HepG2 (cell line): Measurements from ENCODE around the gene MTO1. TPM values are rescaled to one million over a fixed set of nuclear protein-coding genes. Genes with fewer than 3 reads are reported as not detected.

ENCODE experiments used
- AFF4 ChIP-seq: sonication (generic); formaldehyde crosslinking; IDR thresholded peaks from 2 replicates; pipeline ENCODE4 v1.4.0; 2020; ENCODE audit warnings: missing genetic modification reagents
- AGO2 ChIP-seq: fragments of 200-400 bp; formaldehyde crosslinking; optimal IDR thresholded peaks from 2 replicates; pipeline ENCODE3; 2017; ENCODE audit warnings: mild to moderate bottlenecking, low read depth, low read length, moderate library complexity
- CBX1 ChIP-seq: IDR thresholded peaks from one replicate; pipeline ENCODE4 v1.6.1; 2016; ENCODE audit warnings: antibody characterized with exemption, low read depth
- FOXP1 ChIP-seq, 2 experiments: fragments of 450-650 bp in 1 of 2; IDR thresholded peaks; 2 replicates each; pipeline ENCODE4 v1.6.1; 2017 to 2018; ENCODE audit warnings: antibody characterized with exemption in 1 of 2
- MZF1 ChIP-seq: sonication (generic); formaldehyde crosslinking; IDR thresholded peaks from 2 replicates; pipeline ENCODE4 v1.8.1; 2023; ENCODE audit warnings: mild to moderate bottlenecking, missing genetic modification reagents, borderline replicate concordance
- NCOR1 ChIP-seq: fragments of 200-600 bp; sonication (generic); IDR thresholded peaks from 2 replicates; pipeline ENCODE4 v1.7.0; 2017; ENCODE audit warnings: antibody characterized with exemption, low read length, borderline replicate concordance
- NFKB2 ChIP-seq: sonication (generic); formaldehyde crosslinking; IDR thresholded peaks from 2 replicates; pipeline ENCODE4 v1.4.0; 2020; ENCODE audit warnings: missing genetic modification reagents, borderline replicate concordance
- NR2F6 ChIP-seq, 2 experiments: IDR thresholded peaks; 2 replicates each; pipeline ENCODE4 v1.6.1; 2016; ENCODE audit warnings: antibody characterized with exemption in 1 of 2, mild to moderate bottlenecking in 1 of 2
- RFX1 ChIP-seq: fragments of 450-650 bp; IDR thresholded peaks from 2 replicates; pipeline ENCODE4 v1.6.1; 2017
- SKIL ChIP-seq: sonication (generic); formaldehyde crosslinking; IDR thresholded peaks from 2 replicates; pipeline ENCODE4 v1.8.0; 2022; ENCODE audit warnings: missing genetic modification reagents, mild to moderate bottlenecking, moderate library complexity, borderline replicate concordance
- XRCC5 ChIP-seq: fragments of 200-400 bp; formaldehyde crosslinking; optimal IDR thresholded peaks from 2 replicates; pipeline ENCODE3; 2017; ENCODE audit warnings: mild to moderate bottlenecking, low read length
- ZBTB7B ChIP-seq: sonication (generic); formaldehyde crosslinking; IDR thresholded peaks from 2 replicates; pipeline ENCODE4 v1.4.0; 2020; ENCODE audit warnings: missing genetic modification reagents
- ZFP36L1 ChIP-seq: sonication (generic); formaldehyde crosslinking; IDR thresholded peaks from 2 replicates; pipeline ENCODE4 v1.8.0; 2022; ENCODE audit warnings: mild to moderate bottlenecking, missing genetic modification reagents, moderate library complexity
- ZFP36L2 ChIP-seq: sonication (generic); formaldehyde crosslinking; IDR thresholded peaks from 2 replicates; pipeline ENCODE4 v1.4.0; 2020; ENCODE audit warnings: missing genetic modification reagents
- ZNF256 ChIP-seq: sonication (generic); formaldehyde crosslinking; conservative IDR thresholded peaks from 2 replicates; pipeline ENCODE4 v1.4.0; 2020; ENCODE audit warnings: missing genetic modification reagents
- ZNF260 ChIP-seq: sonication (generic); formaldehyde crosslinking; IDR thresholded peaks from 2 replicates; pipeline ENCODE4 v1.4.0; 2020; ENCODE audit warnings: missing genetic modification reagents, low read depth, mild to moderate bottlenecking, borderline replicate concordance
- ZNF296 ChIP-seq: sonication (generic); formaldehyde crosslinking; conservative IDR thresholded peaks from 2 replicates; pipeline ENCODE4 v1.5.0; 2020; ENCODE audit warnings: mild to moderate bottlenecking, missing genetic modification reagents
- ZNF30 ChIP-seq: sonication (generic); formaldehyde crosslinking; IDR thresholded peaks from 2 replicates; pipeline ENCODE4 v1.5.0; 2020; ENCODE audit warnings: mild to moderate bottlenecking, missing genetic modification reagents
- ZNF44 ChIP-seq: sonication (generic); formaldehyde crosslinking; IDR thresholded peaks from 2 replicates; pipeline ENCODE4 v1.5.1; 2020; ENCODE audit warnings: mild to moderate bottlenecking, missing genetic modification reagents
- ZNF552 ChIP-seq: sonication (generic); formaldehyde crosslinking; IDR thresholded peaks from 2 replicates; pipeline ENCODE4 v1.9.0; 2022; ENCODE audit warnings: missing genetic modification reagents, mild to moderate bottlenecking, borderline replicate concordance
- ZNF556 ChIP-seq: sonication (generic); formaldehyde crosslinking; IDR thresholded peaks from 2 replicates; pipeline ENCODE4 v1.4.0; 2020; ENCODE audit warnings: mild to moderate bottlenecking, missing genetic modification reagents, borderline replicate concordance
- ZNF557 ChIP-seq: sonication (generic); formaldehyde crosslinking; IDR thresholded peaks from 2 replicates; pipeline ENCODE4 v1.4.0; 2020; ENCODE audit warnings: missing genetic modification reagents
- ZNF589 ChIP-seq: sonication (generic); formaldehyde crosslinking; conservative IDR thresholded peaks from 2 replicates; pipeline ENCODE4 v1.8.0; 2022; ENCODE audit warnings: mild to moderate bottlenecking, moderate library complexity, missing genetic modification reagents
- ZNF598 ChIP-seq: sonication (generic); formaldehyde crosslinking; IDR thresholded peaks from 2 replicates; pipeline ENCODE4 v1.5.1; 2020; ENCODE audit warnings: mild to moderate bottlenecking, missing genetic modification reagents, borderline replicate concordance
- ZNF615 ChIP-seq: sonication (generic); formaldehyde crosslinking; IDR thresholded peaks from 2 replicates; pipeline ENCODE4 v1.5.0; 2020; ENCODE audit warnings: mild to moderate bottlenecking, missing genetic modification reagents, borderline replicate concordance
- ZNF619 ChIP-seq: sonication (generic); formaldehyde crosslinking; IDR thresholded peaks from 2 replicates; pipeline ENCODE4 v1.4.0; 2020; ENCODE audit warnings: mild to moderate bottlenecking, missing genetic modification reagents
- ZNF792 ChIP-seq: IDR thresholded peaks from 2 replicates; pipeline ENCODE4 v1.6.1; 2016
- polyA plus RNA-seq, 8 experiments: library from polyadenylated mRNA; depleted of rRNA in 3 of 8; stranded (reverse) in 7 of 8; unstranded in 1 of 8; fragments of >200 nt; fragmentation: Illumina TruSeq in 4 of 8; extraction: Trizol in 4 of 8; gene quantifications; 2 replicates each; pipeline versions ENCODE4 v1.2.1 to v1.2.3, GENCODE V29; 2011 to 2016; ENCODE audit warnings: low read depth in 4 of 8, missing spikeins in 1 of 8, mixed read lengths in 1 of 8; ENCODE audit not compliant: insufficient read depth in 1 of 8
- total RNA-seq, 5 experiments: library from RNA; depleted of rRNA; stranded (reverse); fragments of >200 nt; fragmentation: Illumina TruSeq; extraction: Trizol; gene quantifications; 2 replicates each; pipeline ENCODE4 v1.2.3, GENCODE V29; 2016; ENCODE audit warnings: low read depth in 1 of 5

Gene MTO1
- total and polyA plus RNA-seq, 2 of the 13 experiments (the other 11 are each of a cell fraction or from before 2014, with no cell fraction given) = 21.1 to 45.3 TPM

GRCh38 chr6:73521351-73521985 is 59.9 kb downstream of the MTO1 start (continued):
- TF ChIP-seq ZNF260 (CRISPR knock-in tag) (no peak), NR2F6 (IDR thresholded peaks at IDR 0.05) (no peak), NR2F6 (CRISPR knock-in tag; IDR thresholded peaks at IDR 0.05) (no peak), ZFP36L2 (CRISPR knock-in tag) (0 out of 2 replicates have a peak, but pooled peaks have one; percentile 17), ZNF792 (no peak; the same call in 1 of the 2 replicates), ZNF589 (CRISPR knock-in tag) (peak; percentile 11; the same call in 1 of the 2 replicates), ZNF30 (CRISPR knock-in tag) (no peak), ZNF619 (CRISPR knock-in tag) (no peak), FOXP1 (IDR thresholded peaks at IDR 0.05) (no peak), FOXP1 (CRISPR knock-in tag; IDR thresholded peaks at IDR 0.05) (no peak), NFKB2 (CRISPR knock-in tag) (no peak), ZFP36L1 (CRISPR knock-in tag) (no peak), ZNF296 (CRISPR knock-in tag) (no peak), MZF1 (CRISPR knock-in tag) (no peak), CBX1 (no peak), ZNF256 (CRISPR knock-in tag) (no peak), SKIL (CRISPR knock-in tag) (no peak), ZNF598 (CRISPR knock-in tag) (peak; percentile 6; the same call in 1 of the 2 replicates), NCOR1 (peak; percentile 16; the same call in 1 of the 2 replicates), AFF4 (CRISPR knock-in tag) (peak; percentile 63; the same call in 1 of the 2 replicates), XRCC5 (peak; percentile 3), ZNF615 (CRISPR knock-in tag) (no peak), AGO2 (no peak), ZNF552 (CRISPR knock-in tag) (no peak), ZNF556 (CRISPR knock-in tag) (0 out of 2 replicates have a peak, but pooled peaks have one; percentile 29), ZNF44 (CRISPR knock-in tag) (no peak), ZBTB7B (CRISPR knock-in tag) (peak; percentile 32; the same call in 1 of the 2 replicates), RFX1 (no peak), ZNF557 (CRISPR knock-in tag) (no peak)
